Measurements from ENCODE around the gene PRPF40B.

GRCh38 chr12:49646331-49646830 lies 23.0 kb downstream of the PRPF40B start:
- TF ChIP-seq CTCF (IDR thresholded peaks at IDR 0.05) (no peak), POLR2A (IDR thresholded peaks at IDR 0.05) (no peak), POLR2AphosphoS5 (IDR thresholded peaks at IDR 0.05) (no peak), EP300 (IDR thresholded peaks at IDR 0.05) (no peak)
